ENCODE measurements around the gene CBX6. TPM values are rescaled to one million over a fixed set of nuclear protein-coding genes. Genes with fewer than 3 reads are reported as not detected.
"Not testable (repeated sequence)": the region's sequence is repeated elsewhere in the genome, so short reads cannot be mapped to it uniquely, and the experiment has no call there.

The CBX6 gene
- total RNA-seq, 1 donor = 87.7 TPM

DNA sequence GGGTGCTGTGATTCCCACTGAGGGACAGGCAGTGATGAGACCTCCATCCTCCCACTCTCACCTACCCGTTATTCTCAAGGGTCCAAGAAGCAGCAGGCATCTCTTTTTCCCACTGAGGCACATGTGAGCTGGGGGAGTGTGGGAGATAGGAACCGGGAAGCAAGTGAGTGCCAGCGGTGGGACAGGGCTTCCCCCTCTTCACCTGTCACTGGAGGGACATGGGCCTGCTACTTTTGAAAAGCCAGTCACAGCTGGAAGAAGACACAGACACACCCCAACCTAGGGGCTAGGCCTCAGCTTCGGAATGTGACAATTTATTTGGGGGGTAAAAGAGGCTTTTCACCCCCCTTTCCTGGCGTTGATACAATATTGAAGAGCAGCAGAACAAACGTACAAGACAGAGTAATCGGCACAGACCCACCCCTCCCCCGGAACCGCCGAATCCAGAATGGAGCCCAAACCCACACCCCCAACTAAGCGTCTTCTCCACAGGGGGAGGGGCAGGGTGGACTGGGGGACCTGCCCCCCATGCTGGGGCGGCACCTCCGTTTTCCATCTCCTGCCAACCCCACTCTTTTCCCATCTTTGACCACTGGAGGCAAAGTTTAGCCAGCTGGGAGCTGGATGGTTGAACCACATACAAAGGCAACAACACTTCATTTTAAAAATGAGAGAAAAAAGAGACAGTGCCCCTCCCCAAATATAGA lies 10.7 kb downstream of the CBX6 start:
- H3K4me3 ChIP-seq (ENCODE audit: low read depth, low read length) = no peak overlapping the region
- no peak for DNase-seq (ENCODE audit: low read depth)
- TF ChIP-seq, protein P1, sequence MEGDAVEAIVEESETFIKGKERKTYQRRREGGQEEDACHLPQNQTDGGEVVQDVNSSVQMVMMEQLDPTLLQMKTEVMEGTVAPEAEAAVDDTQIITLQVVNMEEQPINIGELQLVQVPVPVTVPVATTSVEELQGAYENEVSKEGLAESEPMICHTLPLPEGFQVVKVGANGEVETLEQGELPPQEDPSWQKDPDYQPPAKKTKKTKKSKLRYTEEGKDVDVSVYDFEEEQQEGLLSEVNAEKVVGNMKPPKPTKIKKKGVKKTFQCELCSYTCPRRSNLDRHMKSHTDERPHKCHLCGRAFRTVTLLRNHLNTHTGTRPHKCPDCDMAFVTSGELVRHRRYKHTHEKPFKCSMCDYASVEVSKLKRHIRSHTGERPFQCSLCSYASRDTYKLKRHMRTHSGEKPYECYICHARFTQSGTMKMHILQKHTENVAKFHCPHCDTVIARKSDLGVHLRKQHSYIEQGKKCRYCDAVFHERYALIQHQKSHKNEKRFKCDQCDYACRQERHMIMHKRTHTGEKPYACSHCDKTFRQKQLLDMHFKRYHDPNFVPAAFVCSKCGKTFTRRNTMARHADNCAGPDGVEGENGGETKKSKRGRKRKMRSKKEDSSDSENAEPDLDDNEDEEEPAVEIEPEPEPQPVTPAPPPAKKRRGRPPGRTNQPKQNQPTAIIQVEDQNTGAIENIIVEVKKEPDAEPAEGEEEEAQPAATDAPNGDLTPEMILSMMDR (IDR thresholded peaks at IDR 0.05; ENCODE audit: insufficient read depth, low read length) = peak; percentile 48

DNA sequence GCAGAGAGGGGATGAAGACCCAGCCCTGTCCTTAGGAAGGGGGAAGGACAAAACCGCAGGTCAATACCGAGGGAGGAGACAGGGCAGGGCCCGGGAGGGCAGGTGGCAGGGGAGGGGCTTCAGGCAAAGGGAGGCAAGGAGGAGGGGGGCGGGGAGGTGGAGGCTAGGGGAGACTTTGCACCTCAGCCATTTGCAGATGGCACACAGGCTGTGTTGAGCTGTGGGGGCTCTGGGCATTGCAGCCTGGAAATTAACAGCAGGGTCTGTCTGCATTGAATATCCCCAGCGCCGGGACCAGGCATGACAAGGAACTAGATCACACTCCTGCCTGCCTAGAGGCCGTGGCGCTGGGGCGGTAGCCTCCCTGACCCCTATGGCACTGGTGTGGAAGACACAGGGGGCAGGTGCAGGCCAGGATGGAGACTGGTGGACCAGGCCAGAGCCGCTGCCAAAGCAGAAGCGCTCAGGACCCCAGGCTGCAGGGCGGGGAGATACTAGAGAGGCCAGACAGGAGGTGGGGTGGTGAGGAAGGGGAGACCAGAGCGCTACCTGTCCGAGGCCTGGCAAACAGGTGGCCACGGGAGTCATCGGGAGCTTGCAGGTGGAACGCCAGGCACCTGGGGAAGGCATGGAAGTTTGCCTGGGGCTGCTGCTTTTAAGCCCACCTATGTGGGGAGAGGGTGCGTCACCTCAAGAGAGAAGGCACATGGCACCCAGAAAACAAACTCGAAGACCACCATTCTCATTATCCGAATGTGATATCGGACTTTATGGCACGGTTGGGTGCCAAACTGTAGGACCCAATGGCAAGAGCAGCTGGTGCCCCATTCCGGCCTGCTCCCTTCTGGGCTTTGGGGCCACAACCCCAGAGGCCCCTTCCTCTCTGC lies 11.5 kb downstream of the CBX6 start:
- no peak for DNase-seq (ENCODE audit: low read depth)
- TF ChIP-seq, protein P1 (IDR thresholded peaks at IDR 0.05; ENCODE audit: insufficient read depth, low read length) = no peak
- H3K4me3 ChIP-seq (ENCODE audit: low read depth, low read length) = no peak overlapping the region

GRCh38 chr22:38859581-38860282 lies 12.3 kb downstream of the CBX6 start:
- H3K4me3 ChIP-seq (ENCODE audit: low read depth, low read length) = no peak overlapping the region
- TF ChIP-seq, protein P1 (IDR thresholded peaks at IDR 0.05; ENCODE audit: insufficient read depth, low read length) = no peak
- DNase-seq (ENCODE audit: low read depth) = no peak

GRCh38 chr22:38858492-38858891 lies 13.5 kb downstream of the CBX6 start:
- no peak overlapping the region for H3K4me3 ChIP-seq (ENCODE audit: low read depth, low read length)
- no peak for DNase-seq (ENCODE audit: low read depth)
- TF ChIP-seq, protein P1 (IDR thresholded peaks at IDR 0.05; ENCODE audit: insufficient read depth, low read length) = no peak

- not testable (repeated sequence) for H3K4me3 ChIP-seq (ENCODE audit: low read depth, low read length); DNase-seq (ENCODE audit: low read depth)
Observed at GRCh38 chr22:38854476-38854875, 17.5 kb downstream of the CBX6 start.

DNA sequence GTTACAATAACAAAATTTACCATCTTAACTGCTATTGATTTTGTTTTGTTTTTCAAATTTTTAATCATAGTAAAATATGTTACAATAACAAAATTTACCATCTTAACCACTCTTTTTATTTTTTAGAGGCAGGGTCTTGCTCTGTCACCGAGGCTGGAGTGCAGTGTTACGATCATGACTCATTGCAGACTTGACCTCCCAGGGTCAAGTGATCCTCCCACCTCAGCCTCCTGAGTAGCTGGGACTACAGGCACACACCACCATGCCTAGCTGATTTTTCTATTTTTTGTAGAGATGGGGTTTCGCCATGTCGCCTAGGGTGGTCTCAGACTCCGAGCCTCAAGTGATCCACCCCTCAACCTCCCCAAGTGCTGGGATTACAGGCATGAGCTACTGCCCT lies 18.1 kb downstream of the CBX6 start:
- not testable (repeated sequence) for DNase-seq (ENCODE audit: low read depth); H3K4me3 ChIP-seq (ENCODE audit: low read depth, low read length)

DNA sequence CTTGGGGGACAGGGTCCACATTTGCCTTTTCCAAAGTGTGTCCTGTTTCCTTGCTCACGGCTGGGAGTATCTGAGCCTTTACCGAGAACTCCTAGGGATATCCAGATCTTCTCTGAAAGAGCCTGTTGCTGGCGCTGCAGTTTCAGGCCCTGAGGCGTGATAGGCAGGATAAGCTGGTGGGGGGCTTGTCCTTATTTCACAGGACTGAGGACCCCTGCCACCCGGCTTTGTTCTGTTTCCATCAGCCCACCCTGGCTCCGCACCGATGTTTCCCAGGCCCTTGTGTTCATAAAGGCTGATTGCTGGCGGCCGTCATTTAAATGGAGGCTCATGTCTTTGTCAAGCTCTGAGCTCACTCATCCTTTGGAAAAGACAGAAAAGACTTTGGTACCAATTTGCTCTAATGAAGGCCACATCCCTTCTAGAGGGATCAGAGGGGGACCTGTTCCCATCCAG lies 18.8 kb downstream of the CBX6 start:
- no peak for DNase-seq (ENCODE audit: low read depth)
- H3K4me3 ChIP-seq (ENCODE audit: low read depth, low read length) = no peak overlapping the region
- TF ChIP-seq, protein P1 (IDR thresholded peaks at IDR 0.05; ENCODE audit: insufficient read depth, low read length) = no peak
